K562 (cell line): ENCODE measurements around the gene ZNF559. TPM values are rescaled to one million over a fixed set of nuclear protein-coding genes. Genes with fewer than 3 reads are reported as not detected.

Experiments
- CBX8 ChIP-seq: fragments of 200-600 bp; sonication (generic); IDR thresholded peaks from 2 replicates; pipeline ENCODE4 v1.6.1; 2012; ENCODE audit warnings: borderline replicate concordance, mixed run types, low read depth, mild to moderate bottlenecking, moderate library complexity, mixed read lengths, low read length, control low read depth, inconsistent platforms; ENCODE audit not compliant: poor library complexity, severe bottlenecking; ENCODE audit errors: extremely low read depth
- CCNT2 ChIP-seq: IDR thresholded peaks from 2 replicates; pipeline ENCODE4 v1.6.1; 2011; ENCODE audit warnings: borderline replicate concordance, low read depth, mild to moderate bottlenecking, moderate library complexity, mixed read lengths, low read length; ENCODE audit not compliant: insufficient read length; ENCODE audit errors: extremely low read depth
- CGGBP1 ChIP-seq: fragments of 250-450 bp; sonication (Bioruptor Pico); IDR thresholded peaks from 2 replicates; pipeline ENCODE4 v1.9.0; 2021; ENCODE audit warnings: mild to moderate bottlenecking
- CHD2 ChIP-seq: IDR thresholded peaks from 2 replicates; pipeline ENCODE4 v1.6.1; 2011; ENCODE audit warnings: low read depth, low read length
- CREBBP ChIP-seq: IDR thresholded peaks from one replicate; pipeline ENCODE4 v1.6.1; 2012; ENCODE audit warnings: low read depth, mild to moderate bottlenecking, control low read depth, inconsistent platforms, low read length
- E2F6 ChIP-seq, 2 experiments: IDR thresholded peaks; 2 replicates each; pipeline ENCODE4 v1.6.1; 2011; ENCODE audit warnings: borderline replicate concordance in 1 of 2, control low read depth in 1 of 2, low read depth in 1 of 2, low read length in 1 of 2, mild to moderate bottlenecking in 1 of 2, mixed read lengths in 1 of 2, moderate library complexity in 1 of 2; ENCODE audit not compliant: insufficient read depth in 1 of 2, insufficient read length in 1 of 2, poor library complexity in 1 of 2, severe bottlenecking in 1 of 2; ENCODE audit errors: extremely low read depth in 1 of 2
- HEY1 ChIP-seq: fragments of 250-450 bp; sonication (Bioruptor Pico); IDR thresholded peaks from 2 replicates; pipeline ENCODE4 v1.5.0; 2020; ENCODE audit warnings: mild to moderate bottlenecking, moderate library complexity, borderline replicate concordance
- HMG20A ChIP-seq: fragments of 450-650 bp; formaldehyde crosslinking; conservative IDR thresholded peaks from 2 replicates; pipeline ENCODE4 v1.4.0; 2020; ENCODE audit warnings: mild to moderate bottlenecking, mixed read lengths
- HNRNPLL ChIP-seq: fragments of 200-400 bp; formaldehyde crosslinking; IDR thresholded peaks from 2 replicates; pipeline ENCODE4 v1.6.1; 2017; ENCODE audit warnings: low read length, low read depth, mild to moderate bottlenecking; ENCODE audit not compliant: poor library complexity, severe bottlenecking
- NR1H2 ChIP-seq: sonication (generic); formaldehyde crosslinking; IDR thresholded peaks from 2 replicates; pipeline ENCODE4 v1.4.0; 2020; ENCODE audit warnings: mild to moderate bottlenecking, missing genetic modification reagents
- PHF8 ChIP-seq: fragments of 200-600 bp; sonication (generic); IDR thresholded peaks from 2 replicates; pipeline ENCODE4 v1.6.1; 2012; ENCODE audit warnings: mixed run types, mild to moderate bottlenecking, inconsistent platforms, low read length, moderate library complexity, borderline replicate concordance
- RB1 ChIP-seq: fragments of 450-650 bp; IDR thresholded peaks from 2 replicates; pipeline ENCODE4 v1.6.1; 2017; ENCODE audit warnings: low read depth, mild to moderate bottlenecking
- RFX1 ChIP-seq: fragments of 450-650 bp; IDR thresholded peaks from 2 replicates; pipeline ENCODE4 v1.6.1; 2016; ENCODE audit warnings: mild to moderate bottlenecking, moderate library complexity
- SMAD4 ChIP-seq: fragments of 250-450 bp; sonication (Bioruptor Pico); conservative IDR thresholded peaks from 2 replicates; pipeline ENCODE4 v1.8.0; 2021; ENCODE audit warnings: inconsistent platforms, mild to moderate bottlenecking, moderate library complexity
- SMARCC2 ChIP-seq: fragments of 450-650 bp; IDR thresholded peaks from 2 replicates; pipeline ENCODE4 v1.6.1; 2017; ENCODE audit warnings: antibody characterized with exemption, moderate library complexity, mild to moderate bottlenecking, low read depth
- SP1 ChIP-seq: sonication (generic); formaldehyde crosslinking; IDR thresholded peaks from 2 replicates; pipeline ENCODE4 v1.8.1; 2022; ENCODE audit warnings: mild to moderate bottlenecking, missing genetic modification reagents
- WHSC1 ChIP-seq: IDR thresholded peaks from one replicate; pipeline ENCODE4 v1.6.1; 2012; ENCODE audit warnings: low read length, control low read depth, inconsistent platforms
- ZC3H4 ChIP-seq: sonication (generic); formaldehyde crosslinking; IDR thresholded peaks from 2 replicates; pipeline ENCODE4 v1.9.0; 2021; ENCODE audit warnings: missing genetic modification reagents, borderline replicate concordance
- ZFX ChIP-seq: sonication (generic); formaldehyde crosslinking; IDR thresholded peaks from 2 replicates; pipeline ENCODE4 v1.8.0; 2022; ENCODE audit warnings: mild to moderate bottlenecking, missing genetic modification reagents, moderate library complexity
- ZNF197 ChIP-seq: fragments of 200-800 bp; sonication (Bioruptor generic); IDR thresholded peaks from 2 replicates; pipeline ENCODE4 v1.6.1; 2016; ENCODE audit warnings: low read depth, missing genetic modification characterization, missing compliant biosample characterization
- ZNF507 ChIP-seq: conservative IDR thresholded peaks from 2 replicates; pipeline ENCODE4 v1.6.1; 2017; ENCODE audit warnings: missing genetic modification characterization, missing compliant biosample characterization
- ZNF644 ChIP-seq: fragments of 200-800 bp; sonication (Bioruptor generic); IDR thresholded peaks from 2 replicates; pipeline ENCODE4 v1.6.1; 2016; ENCODE audit warnings: low read depth, missing genetic modification characterization, missing compliant biosample characterization
- ZNF655 ChIP-seq: fragments of 250-450 bp; sonication (Bioruptor Pico); IDR thresholded peaks from 2 replicates; pipeline ENCODE4 v1.5.0; 2021
- ZZZ3 ChIP-seq: fragments of 450-650 bp; IDR thresholded peaks from 2 replicates; pipeline ENCODE4 v1.6.1; 2016; ENCODE audit warnings: antibody characterized with exemption, mild to moderate bottlenecking, moderate library complexity
- polyA plus RNA-seq, 8 experiments: library from polyadenylated mRNA; depleted of rRNA in 4 of 8; stranded (reverse) in 5 of 8; unstranded in 3 of 8; fragments of >200 nt; fragmentation: Nextera tagmentation in 2 of 8; fragmentation: Illumina TruSeq in 1 of 8; extraction: Ambion mirVana in 2 of 8; extraction: Trizol in 1 of 8; gene quantifications; 2 replicates each; pipeline versions ENCODE4 v1.2.1 to v1.2.3, GENCODE V29; 2011 to 2014; ENCODE audit warnings: inconsistent platforms in 1 of 8, missing spikeins in 1 of 8
- total RNA-seq, 7 experiments: library from RNA; depleted of rRNA in 6 of 7; stranded (reverse); fragments of >200 nt in 6 of 7; fragmentation: Illumina TruSeq in 2 of 7; extraction: Trizol in 2 of 7; gene quantifications; 2 replicates each; pipeline versions ENCODE4 v1.2.1 to v1.2.3, GENCODE V29; 2011 to 2021; ENCODE audit warnings: low replicate concordance in 1 of 7

ZNF559 gene
- total and polyA plus RNA-seq, 9 of the 15 experiments (the other 6 are each of a cell fraction or from before 2014, with no cell fraction given) = 4.0 to 21.5 (median 11.5) TPM

GRCh38 chr19:9309139-9309973, 14.6 kb upstream of the ZNF559 start, which contains the start of gene ZNF699 (continued):
- TF ChIP-seq ZFX (peak; percentile 71), HNRNPLL (peak; percentile 78), ZNF644 (tag) (no peak), SMAD4 (no peak), CCNT2 (no peak), CBX8 (no peak), NR1H2 (CRISPR knock-in tag) (no peak), RB1 (no peak; the same call in 1 of the 2 replicates), HEY1 (CRISPR knock-in tag) (no peak), CHD2 (no peak), ZNF655 (CRISPR knock-in tag) (no peak), ZNF507 (tag) (no peak), HMG20A (CRISPR knock-in tag) (no peak), PHF8 (peak; percentile 77; the same call in 1 of the 2 replicates), CREBBP (no peak), SMARCC2 (no peak), E2F6 (IDR thresholded peaks at IDR 0.05; ENCODE audit: borderline replicate concordance in 1 of 2, extremely low read depth in 1 of 2, insufficient read depth in 1 of 2, insufficient read length in 1 of 2, low read depth in 1 of 2, low read length in 1 of 2, poor library complexity in 1 of 2, severe bottlenecking in 1 of 2) (no peak), CGGBP1 (CRISPR knock-in tag) (no peak), ZNF197 (CRISPR knock-in tag) (no peak), WHSC1 (no peak), RFX1 (no peak), ZZZ3 (no peak), ZC3H4 (CRISPR knock-in tag) (no peak), SP1 (CRISPR knock-in tag) (peak; percentile 52)
